ENCODE results near the gene SIAH1. TPM values are rescaled to one million over a fixed set of nuclear protein-coding genes. Genes with fewer than 3 reads are reported as not detected.
"Not testable (repeated sequence)": the region's sequence is repeated elsewhere in the genome, so short reads cannot be mapped to it uniquely, and the experiment has no call there.

The SIAH1 gene
- total and polyA plus RNA-seq, 9 donors: 24.3 to 36.4 (median 27.3) TPM

- Histone ChIP-seq H3K4me1 (ENCODE audit: insufficient read depth) (no peaks in the 10 kb centered on the region), H3K9me3 (no peaks in the 10 kb centered on the region), H3K4me3 (no peak overlapping the region), H3K27ac (no peak overlapping the region), H3K36me3 (no peaks in the 10 kb centered on the region), H3K27me3 (no peaks in the 10 kb centered on the region)
- DNase-seq: no peak
- 88 to 92% (median 92%) methylated on average over 11 of the region's 11 CpGs for WGBS, 3 donors
- intact Hi-C loops (cut with DNase I): loop anchor here in 3 of 4 donors (5.0 to 10.0 kb wide), 2 partner anchors 267 to 270 kb away; no protein-coding TSS in a partner anchor
- no peak for TF ChIP-seq CTCF (IDR thresholded peaks at IDR 0.05)
- TF ChIP-seq EP300 (IDR thresholded peaks at IDR 0.05): no peak
- TF ChIP-seq POLR2A (IDR thresholded peaks at IDR 0.05): no peak
Observed at GRCh38 chr16:48354877-48355855, 30.0 kb downstream of the SIAH1 start.

- not testable (repeated sequence) for H3K27ac ChIP-seq; H3K4me3 ChIP-seq; H3K36me3 ChIP-seq; H3K4me1 ChIP-seq (ENCODE audit: insufficient read depth); H3K27me3 ChIP-seq; H3K9me3 ChIP-seq; DNase-seq
- WGBS, 3 donors: 97 to 98% (median 98%) methylated on average over 5 of the region's 5 CpGs
- intact Hi-C loops (cut with DNase I): loop anchor here in 2 of 4 donors (5.0 to 10.0 kb wide), 2 partner anchors 268 to 270 kb away; no protein-coding TSS in a partner anchor
Observed at GRCh38 chr16:48354385-48354784, 30.8 kb downstream of the SIAH1 start.

- Histone ChIP-seq H3K9me3 (no peaks in the 10 kb centered on the region), H3K4me3 (no peak overlapping the region), H3K27me3 (no peaks in the 10 kb centered on the region), H3K4me1 (ENCODE audit: insufficient read depth) (no peaks in the 10 kb centered on the region), H3K36me3 (no peaks in the 10 kb centered on the region), H3K27ac (no peak overlapping the region)
- intact Hi-C loops (cut with DNase I): loop anchor here in 2 of 4 donors (5.0 to 10.0 kb wide), 2 partner anchors 269 to 271 kb away; no protein-coding TSS in a partner anchor
- DNase-seq: peak; percentile 24 to 65 (median 48)
- WGBS, 3 donors: 25 to 33% (median 31%) methylated on average over 7 of the region's 7 CpGs
- TF ChIP-seq CTCF (IDR thresholded peaks at IDR 0.05) (peak; percentile 61 to 79 (median 68)), POLR2A (IDR thresholded peaks at IDR 0.05) (no peak), EP300 (IDR thresholded peaks at IDR 0.05) (no peak)
Observed at GRCh38 chr16:48353565-48354163, 31.5 kb downstream of the SIAH1 start.

- DNase-seq: no peak
- H3K4me1 ChIP-seq (ENCODE audit: insufficient read depth): no peaks in the 10 kb centered on the region
- 77 to 89% (median 77%) methylated on average over 7 of the region's 7 CpGs for WGBS, 3 donors
Observed at GRCh38 chr16:48352648-48353390, 32.4 kb downstream of the SIAH1 start.

More at GRCh38 chr16:48352648-48353390, 32.4 kb downstream of the SIAH1 start:
- H3K27me3 ChIP-seq: no peaks in the 10 kb centered on the region
- H3K27ac ChIP-seq: no peak overlapping the region
- intact Hi-C loops (cut with DNase I): loop anchor here in 2 of 4 donors (5.0 to 10.0 kb wide), 2 partner anchors 269 to 272 kb away; no protein-coding TSS in a partner anchor
- TF ChIP-seq EP300 (IDR thresholded peaks at IDR 0.05): no peak
- no peak for TF ChIP-seq CTCF (IDR thresholded peaks at IDR 0.05)
- TF ChIP-seq POLR2A (IDR thresholded peaks at IDR 0.05): no peak
- no peaks in the 10 kb centered on the region for H3K36me3 ChIP-seq
- H3K4me3 ChIP-seq: no peak overlapping the region
- no peaks in the 10 kb centered on the region for H3K9me3 ChIP-seq
